Fibroblast of lung (primary cell): ENCODE results near the gene ADI1.

Experiments used
- CTCF ChIP-seq, 2 donors: IDR thresholded peaks in 1 of 2; conservative IDR thresholded peaks in 1 of 2; 1 replicate in 1 of 2; 2 replicates in 1 of 2; pipeline ENCODE4 v1.5.1; 2011 to 2012; ENCODE audit warnings: low read length in 2 of 2, control low read depth in 1 of 2, inconsistent platforms in 1 of 2, low read depth in 1 of 2, mild to moderate bottlenecking in 1 of 2
- EZH2 ChIP-seq: IDR thresholded peaks from 2 replicates; pipeline ENCODE4 v1.5.1; 2012; ENCODE audit warnings: low read length, control low read depth, mild to moderate bottlenecking; ENCODE audit errors: missing control alignments

DNA sequence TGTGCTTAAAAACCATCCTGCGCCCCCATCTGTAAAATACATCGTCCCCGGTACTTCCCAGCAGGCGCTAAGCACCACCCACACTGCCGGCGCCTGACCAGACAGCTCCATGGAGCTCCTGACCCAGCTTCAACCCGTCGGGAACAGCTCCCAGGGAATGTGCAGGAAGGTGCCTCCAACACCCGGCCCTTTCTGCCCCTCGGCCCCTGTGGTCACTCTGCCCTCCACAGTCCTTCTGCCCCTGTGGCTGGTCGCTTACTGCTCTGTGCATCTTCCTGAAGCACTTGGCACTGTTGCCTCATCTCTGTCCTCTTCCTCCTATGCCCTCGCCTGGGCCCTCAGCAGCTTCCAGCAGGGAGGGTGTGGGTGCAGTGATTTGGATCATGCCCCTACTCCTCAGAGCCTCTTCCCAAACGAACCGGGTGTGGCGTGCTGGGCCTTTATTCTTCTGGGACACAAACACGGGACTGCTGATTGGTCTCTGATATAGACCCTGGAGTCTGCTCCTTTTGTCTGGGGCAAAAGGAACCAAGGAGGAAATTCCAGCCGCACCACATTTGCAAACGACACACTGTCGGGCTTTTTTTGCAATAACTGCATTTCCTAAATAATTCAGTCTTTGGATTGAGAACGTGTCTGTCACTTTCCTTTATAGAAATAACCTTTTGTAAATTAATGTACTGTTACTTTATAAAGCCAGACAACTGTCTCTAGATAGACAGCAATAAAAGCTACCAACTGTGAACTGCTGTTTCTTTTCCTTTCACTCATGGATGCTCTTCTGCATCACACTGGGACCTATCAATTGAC, 65.9 kb downstream of the ADI1 start:
- TF ChIP-seq CTCF (conservative IDR thresholded peaks at IDR 0.05 in 1 of 2, IDR thresholded peaks at IDR 0.05 in 1 of 2; ENCODE audit: low read depth in 1 of 2, low read length in 2 of 2) (no peak), EZH2 (no peak)
